SH-SY5Y (cell line): Measurements from ENCODE around the gene RUFY2.

ENCODE experiments used
- GATA2 ChIP-seq: IDR thresholded peaks from 2 replicates; pipeline ENCODE4 v1.6.1; 2011; ENCODE audit warnings: mild to moderate bottlenecking, low read depth, low read length
- GATA3 ChIP-seq: IDR thresholded peaks from 2 replicates; pipeline ENCODE4 v1.6.1; 2011; ENCODE audit warnings: low read depth, mild to moderate bottlenecking, low read length, moderate library complexity

RUFY2 gene

DNA sequence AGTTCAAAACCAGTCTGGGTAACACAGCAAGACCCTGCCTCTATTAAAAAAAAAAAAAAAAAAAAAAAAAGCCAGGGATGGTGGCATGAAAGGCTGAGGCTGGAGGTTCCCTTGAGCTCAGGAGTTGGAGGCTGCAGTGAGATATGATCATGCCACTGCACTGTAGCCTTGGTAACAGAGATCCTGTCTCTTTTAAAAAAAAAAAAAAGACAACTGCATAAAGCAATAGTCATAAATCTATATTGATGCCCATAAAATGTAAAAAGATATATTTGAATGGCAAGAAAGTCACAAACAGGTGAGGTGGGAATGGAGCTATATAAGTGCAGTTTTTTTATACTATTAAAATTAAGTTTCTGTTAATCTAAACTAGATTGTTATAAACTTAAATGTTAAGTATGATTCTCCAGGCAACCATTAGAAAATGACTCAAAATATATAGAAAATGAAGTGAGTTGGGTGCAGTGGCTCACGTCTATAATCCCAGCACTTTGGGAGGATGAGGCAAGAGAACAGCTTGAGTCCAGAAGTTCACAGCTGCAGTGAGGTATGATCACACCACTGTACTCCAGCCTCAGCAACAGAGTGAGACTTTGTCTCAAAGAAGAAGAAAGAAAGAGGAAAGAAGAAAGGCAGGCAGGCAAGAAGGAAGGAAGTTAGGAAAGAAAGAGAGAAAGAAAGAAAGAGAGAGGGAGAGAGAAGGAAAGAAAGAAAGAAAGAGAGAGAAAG is 88.6 kb downstream of the RUFY2 start:
- TF ChIP-seq GATA3 (no peak), GATA2 (no peak)

DNA sequence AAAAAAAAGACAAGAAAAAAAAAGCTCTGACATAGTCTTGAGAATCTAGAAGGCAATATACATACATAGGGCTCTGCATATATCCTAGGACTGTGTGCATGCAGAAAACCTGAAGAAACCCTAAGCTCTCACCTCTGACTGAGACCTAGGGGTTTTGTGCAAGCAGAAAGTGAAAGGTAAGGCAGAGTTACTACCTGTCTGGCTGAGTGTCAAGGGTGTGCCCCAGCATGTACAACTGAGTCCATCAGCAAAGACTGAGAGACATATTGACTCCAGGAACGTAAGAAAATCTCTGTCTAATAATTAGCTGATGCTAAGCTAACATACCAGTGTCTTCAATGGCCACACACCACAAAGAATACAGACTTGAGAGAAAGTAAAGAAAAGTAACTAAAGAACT is 91.5 kb downstream of the RUFY2 start:
- no peak for TF ChIP-seq GATA3
- no peak for TF ChIP-seq GATA2

DNA sequence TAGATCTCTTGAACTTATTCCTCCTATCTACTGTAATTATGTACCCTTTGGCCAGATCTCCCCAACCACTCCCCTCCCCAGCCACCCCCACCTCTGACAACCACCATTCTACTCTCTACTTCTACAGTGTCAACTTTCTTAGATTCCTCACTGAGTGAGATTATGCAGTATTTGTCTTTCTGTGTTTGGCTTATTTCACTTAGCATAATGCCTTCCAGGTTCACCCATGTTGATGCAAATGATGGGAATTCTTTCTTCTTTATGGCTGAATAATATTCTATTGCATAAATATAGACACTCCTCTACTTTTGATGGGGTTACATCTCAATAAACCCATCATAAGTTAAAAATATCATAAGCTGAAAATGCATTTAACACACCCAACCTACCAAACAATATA is 96.5 kb downstream of the RUFY2 start:
- TF ChIP-seq GATA2 (no peak), GATA3 (no peak)

DNA sequence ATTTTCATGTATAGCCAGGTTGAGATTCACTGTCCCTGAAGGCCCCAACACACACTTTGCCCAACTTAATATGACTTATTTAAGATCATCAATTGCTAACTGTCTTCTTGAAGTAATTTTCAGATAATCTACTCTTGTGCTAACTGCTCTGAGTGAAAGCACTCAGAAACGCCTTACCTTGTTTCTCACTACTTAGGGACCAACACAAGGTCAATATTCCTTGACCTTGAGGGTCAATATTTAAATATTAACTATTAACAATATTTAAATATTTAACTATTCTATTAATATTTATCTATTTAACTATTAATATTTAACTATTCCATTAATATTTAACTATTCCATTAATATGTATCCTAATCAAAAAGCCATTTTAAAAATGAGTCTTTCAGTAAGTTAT is 101.2 kb downstream of the RUFY2 start:
- no peak for TF ChIP-seq GATA2
- TF ChIP-seq GATA3, result no peak

DNA sequence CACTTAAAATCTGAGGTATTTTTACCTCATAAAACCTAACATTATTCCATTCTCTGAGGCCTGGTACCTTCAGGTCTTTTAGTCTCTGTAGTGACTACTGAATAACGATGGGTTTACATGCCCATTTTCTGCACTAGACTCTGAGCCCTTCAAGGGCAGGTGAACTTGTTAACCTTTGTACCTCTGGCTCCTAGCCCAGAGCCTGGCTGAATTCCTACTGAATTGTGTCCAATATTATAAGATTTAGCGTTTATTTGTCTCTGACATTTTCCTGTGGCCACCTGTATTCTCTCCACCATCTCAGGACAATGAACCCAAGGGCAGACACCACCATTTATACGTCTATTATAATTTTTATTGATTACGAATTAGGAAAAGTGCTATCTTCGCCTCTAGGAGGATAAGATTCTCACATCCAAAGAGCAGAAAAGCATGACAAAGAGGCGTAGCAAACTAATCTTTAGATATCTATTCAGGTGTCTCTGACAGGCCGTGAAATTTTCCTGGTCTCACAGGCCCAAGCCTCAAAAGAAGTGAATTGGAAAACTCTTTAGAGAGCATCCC is 103.1 kb downstream of the RUFY2 start:
- TF ChIP-seq GATA3 (no peak), GATA2 (no peak)

DNA sequence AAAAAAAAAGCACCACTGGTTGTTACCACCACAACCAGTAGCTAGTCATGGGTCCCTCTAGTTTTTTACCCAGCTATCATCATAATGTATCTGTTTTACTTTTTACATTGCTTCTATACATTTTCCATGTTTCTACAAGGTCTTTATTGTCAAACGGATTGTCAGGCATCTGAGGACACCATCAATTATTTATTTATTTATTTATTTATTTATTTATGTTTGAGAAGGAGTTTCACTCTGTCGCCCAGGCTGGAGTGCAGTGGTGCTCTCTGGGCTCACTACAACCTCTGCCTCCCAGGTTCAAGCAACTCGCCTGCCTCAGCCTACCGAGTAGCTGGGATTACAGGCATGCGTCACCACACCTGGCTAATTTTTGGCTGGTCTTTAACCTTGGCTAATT is 104.2 kb downstream of the RUFY2 start:
- TF ChIP-seq GATA2 (no peak), GATA3 (no peak)

DNA sequence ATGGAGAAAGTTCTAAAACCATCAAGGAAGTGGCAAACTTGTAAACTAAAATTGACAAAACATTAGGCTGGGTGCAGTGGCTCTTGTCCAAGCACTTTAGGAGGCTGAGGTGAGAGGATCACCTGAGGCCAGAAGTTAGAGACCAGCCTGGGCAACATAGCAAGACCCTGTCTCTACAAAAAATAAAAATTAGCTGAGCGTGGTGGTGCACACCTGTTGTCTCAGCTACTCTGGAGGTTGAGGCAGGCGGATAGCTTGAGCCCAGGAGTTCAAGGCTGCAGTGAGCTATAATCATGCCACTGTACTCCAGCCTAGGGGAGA is 104.6 kb downstream of the RUFY2 start:
- TF ChIP-seq GATA2 (no peak), GATA3 (no peak)

DNA sequence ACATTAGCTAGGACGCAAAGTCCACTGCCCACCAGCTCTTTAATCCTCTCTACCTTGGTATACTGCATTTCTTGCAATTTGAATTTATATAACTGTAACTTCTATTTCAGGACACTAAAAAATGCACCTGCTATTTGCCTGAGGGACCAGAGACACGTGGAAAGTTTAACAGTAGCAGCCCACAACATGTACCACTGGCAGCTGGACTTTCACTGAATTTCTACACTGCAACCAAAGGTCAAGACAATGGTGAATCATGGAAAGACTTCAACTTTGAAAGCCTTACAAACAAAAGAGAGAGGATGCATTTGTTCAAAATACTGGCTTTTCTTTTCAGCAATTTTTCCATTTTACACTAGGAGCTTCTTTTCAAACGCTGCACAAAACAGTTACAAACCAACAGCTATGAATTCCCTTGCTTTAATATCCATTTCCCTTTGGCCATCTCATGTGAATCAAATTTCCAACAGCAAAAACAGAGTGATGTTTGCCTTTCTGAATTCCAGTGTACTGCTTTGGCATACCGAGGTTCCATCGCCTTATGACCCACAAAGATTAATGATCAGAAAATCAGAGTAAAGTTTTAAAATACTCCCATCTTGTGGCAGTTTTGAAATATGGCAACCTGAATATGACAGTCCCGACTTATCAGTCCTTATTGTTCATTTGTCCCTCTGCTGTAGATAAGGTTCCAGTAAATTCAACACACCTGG is 105.1 kb downstream of the RUFY2 start:
- TF ChIP-seq GATA2, result no peak
- no peak for TF ChIP-seq GATA3

DNA sequence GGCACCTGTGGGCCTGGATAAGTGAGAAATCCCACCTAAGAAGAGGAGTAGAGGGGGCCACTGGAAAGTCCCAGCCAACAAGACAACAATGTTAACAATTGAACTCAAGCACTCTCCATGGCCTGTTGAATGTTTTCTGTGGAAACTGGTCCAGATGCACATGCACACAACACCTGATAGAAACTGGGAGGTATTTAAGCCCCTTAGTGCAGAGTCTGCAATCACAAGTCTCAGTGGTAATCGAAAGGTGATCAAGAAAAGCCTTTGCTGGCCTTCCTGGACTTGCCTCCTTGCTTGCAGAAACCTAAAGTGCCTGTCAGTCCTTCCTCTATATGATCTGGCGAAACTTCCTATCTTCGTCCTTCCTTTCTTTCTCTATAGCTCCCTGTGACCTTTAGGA is 105.8 kb downstream of the RUFY2 start:
- TF ChIP-seq GATA2, result no peak
- TF ChIP-seq GATA3, result no peak

DNA sequence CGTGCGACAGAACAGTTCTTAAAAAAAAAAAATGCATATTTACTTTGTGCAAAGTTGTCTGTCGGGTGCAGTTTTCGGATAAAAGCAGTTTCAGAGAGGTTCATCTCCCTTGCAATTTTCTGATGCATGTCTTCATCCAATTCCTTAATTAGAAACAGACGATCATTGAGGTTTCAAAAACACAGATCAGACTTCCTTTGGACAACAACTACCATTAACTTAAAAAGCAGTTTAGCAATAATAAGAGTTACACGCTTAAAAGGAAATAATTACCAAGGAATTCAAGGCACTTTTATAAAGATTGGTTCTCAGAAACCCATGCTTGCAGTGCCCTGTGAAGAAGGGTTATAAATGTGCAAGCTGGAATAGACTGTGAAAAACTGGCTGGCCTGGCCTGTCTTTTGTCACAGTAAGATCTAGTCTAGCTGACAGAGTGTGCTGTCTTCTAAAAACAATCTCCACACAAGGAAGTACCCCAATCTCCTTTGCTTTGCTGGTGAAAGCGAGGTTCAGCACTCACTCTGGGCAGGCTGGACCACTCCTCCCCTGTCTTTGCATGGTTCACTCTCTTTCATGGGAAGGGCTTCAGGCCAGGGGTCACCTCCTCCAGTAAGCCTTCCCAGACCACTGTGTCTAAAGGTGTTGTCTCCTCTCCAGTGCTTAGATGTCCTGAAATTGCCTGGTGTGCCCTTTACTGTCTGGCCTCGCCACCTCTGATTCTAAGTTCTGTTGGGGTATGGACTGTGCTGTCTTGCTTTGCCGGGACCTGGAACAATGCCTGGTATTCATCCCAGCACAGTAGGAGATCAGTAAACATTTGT is 110.0 kb downstream of the RUFY2 start:
- TF ChIP-seq GATA2 (no peak), GATA3 (no peak)
